Panc1 (cell line): ENCODE measurements around the gene BLTP2. TPM values are rescaled to one million over a fixed set of nuclear protein-coding genes. Genes with fewer than 3 reads are reported as not detected.

Experiments used
- total RNA-seq: library from RNA; stranded (reverse); gene quantifications from one replicate; pipeline ENCODE4 v1.2.1, GENCODE V29; 2021; ENCODE audit not compliant: unreplicated experiment

Gene BLTP2
- total RNA-seq, 1 experiment from 2014 or later, result 271 TPM

Other genes with a start within 250 kb of the BLTP2 start
- 16.9 TPM for gene SLC46A1, start 238.9 kb downstream of the BLTP2 start, total RNA-seq
- not detected for gene SLC13A2, start 171.5 kb downstream of the BLTP2 start, total RNA-seq
- not detected for gene FOXN1, start 138.8 kb downstream of the BLTP2 start, total RNA-seq
- gene UNC119, start 92.5 kb downstream of the BLTP2 start, total RNA-seq, result 44.7 TPM
- 78.8 TPM for gene PIGS, start 73.6 kb downstream of the BLTP2 start, total RNA-seq
- 13.4 TPM for gene ALDOC, start 68.3 kb downstream of the BLTP2 start, total RNA-seq
- gene SPAG5, start 46.1 kb downstream of the BLTP2 start, total RNA-seq, result 152 TPM
- gene RSKR, start 31.0 kb downstream of the BLTP2 start, total RNA-seq, result 17.2 TPM
- 72.1 TPM for gene SDF2, start 16.7 kb upstream of the BLTP2 start, total RNA-seq
- 108 TPM for gene SUPT6H, start 17.0 kb upstream of the BLTP2 start, total RNA-seq
- gene PROCA1, start 66.7 kb upstream of the BLTP2 start, total RNA-seq, result 4.9 TPM
- 284 TPM for gene RAB34, start 72.7 kb upstream of the BLTP2 start, total RNA-seq
- gene RPL23A, start 74.8 kb upstream of the BLTP2 start, total RNA-seq, result 1,475 TPM
- 55.7 TPM for gene TLCD1, start 81.1 kb upstream of the BLTP2 start, total RNA-seq
- 11.9 TPM for gene NEK8, start 83.6 kb upstream of the BLTP2 start, total RNA-seq
- gene TRAF4, start 98.9 kb upstream of the BLTP2 start, total RNA-seq, result 108 TPM
- gene FAM222B, start 197.6 kb upstream of the BLTP2 start, total RNA-seq, result 38.5 TPM
- gene ERAL1, start 209.9 kb upstream of the BLTP2 start, total RNA-seq, result 74.2 TPM